Transverse colon (tissue), 4 donors: Measurements from ENCODE around the gene FRMPD4.

Experiments
- POLR2AphosphoS5 ChIP-seq, 3 donors: sonication (generic); formaldehyde crosslinking; IDR thresholded peaks; one replicate each; pipeline ENCODE4 v1.6.1; 2016; ENCODE audit warnings: antibody characterized with exemption in 3 of 3
- TF ChIP-seq, protein P1 (sequence below), 5 experiments: fragments of 200-600 bp in 3 of 5; fragments of 450-650 bp in 2 of 5; sonication (generic) in 3 of 5; IDR thresholded peaks; 1 replicate in 2 of 5; 2 replicates in 3 of 5; pipeline ENCODE4 v1.5.1; 2016 to 2017; ENCODE audit warnings: antibody characterized with exemption in 5 of 5, inconsistent platforms in 3 of 5, mild to moderate bottlenecking in 2 of 5, moderate library complexity in 1 of 5

DNA sequence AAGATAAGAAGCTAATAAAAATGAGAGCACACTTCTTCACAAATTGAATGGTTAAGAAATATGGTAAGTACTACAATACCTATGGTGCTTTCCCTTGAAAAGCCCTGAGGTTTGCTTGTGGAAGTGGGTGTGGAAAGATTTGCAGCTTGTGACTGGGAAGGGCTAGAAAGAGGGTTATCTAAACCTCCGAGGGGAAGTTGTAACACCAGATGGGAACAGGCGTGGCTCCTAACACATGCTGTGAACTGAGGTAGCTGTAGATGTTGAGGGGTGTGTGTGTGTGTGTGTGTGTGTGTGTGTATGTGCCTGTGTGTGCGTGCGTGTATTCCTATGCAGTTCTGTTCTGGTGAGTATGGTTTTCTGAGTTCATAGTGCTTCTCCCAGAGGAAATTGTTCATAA lies 21.5 kb downstream of the FRMPD4 start:
- TF ChIP-seq, protein P1, sequence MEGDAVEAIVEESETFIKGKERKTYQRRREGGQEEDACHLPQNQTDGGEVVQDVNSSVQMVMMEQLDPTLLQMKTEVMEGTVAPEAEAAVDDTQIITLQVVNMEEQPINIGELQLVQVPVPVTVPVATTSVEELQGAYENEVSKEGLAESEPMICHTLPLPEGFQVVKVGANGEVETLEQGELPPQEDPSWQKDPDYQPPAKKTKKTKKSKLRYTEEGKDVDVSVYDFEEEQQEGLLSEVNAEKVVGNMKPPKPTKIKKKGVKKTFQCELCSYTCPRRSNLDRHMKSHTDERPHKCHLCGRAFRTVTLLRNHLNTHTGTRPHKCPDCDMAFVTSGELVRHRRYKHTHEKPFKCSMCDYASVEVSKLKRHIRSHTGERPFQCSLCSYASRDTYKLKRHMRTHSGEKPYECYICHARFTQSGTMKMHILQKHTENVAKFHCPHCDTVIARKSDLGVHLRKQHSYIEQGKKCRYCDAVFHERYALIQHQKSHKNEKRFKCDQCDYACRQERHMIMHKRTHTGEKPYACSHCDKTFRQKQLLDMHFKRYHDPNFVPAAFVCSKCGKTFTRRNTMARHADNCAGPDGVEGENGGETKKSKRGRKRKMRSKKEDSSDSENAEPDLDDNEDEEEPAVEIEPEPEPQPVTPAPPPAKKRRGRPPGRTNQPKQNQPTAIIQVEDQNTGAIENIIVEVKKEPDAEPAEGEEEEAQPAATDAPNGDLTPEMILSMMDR (IDR thresholded peaks at IDR 0.05) = no peak
- TF ChIP-seq POLR2AphosphoS5 (IDR thresholded peaks at IDR 0.05) = no peak
